Kidney (tissue), 14 donors: ENCODE measurements around the gene FBXO42. TPM values are rescaled to one million over a fixed set of nuclear protein-coding genes. Genes with fewer than 3 reads are reported as not detected.

Experiments used
- DNase-seq, 5 donors: peaks; one replicate each; pipeline ENCODE4 v3.0.0-alpha.2; 2013 to 2020
- FAIRE-seq: peaks from 2 replicates; lab custom pipeline; 2012; peaks lifted over from hg19 to GRCh38; lab: Jason Lieb, UNC
- H3K27ac ChIP-seq, 2 donors: one replicate each; pipeline ENCODE4 v1.7.0; 2013; ENCODE audit warnings: low read depth in 2 of 2, low read length in 2 of 2, inconsistent platforms in 1 of 2
- H3K27me3 ChIP-seq: one replicate; pipeline ENCODE4 v1.7.1; 2013; ENCODE audit warnings: low read length, inconsistent platforms; ENCODE audit not compliant: control insufficient read depth, insufficient read depth
- H3K36me3 ChIP-seq, 3 donors: one replicate each; pipeline versions ENCODE4 v1.7.0 to v1.7.1; 2013; ENCODE audit warnings: low read length in 3 of 3, control low read depth in 1 of 3, inconsistent platforms in 1 of 3; ENCODE audit not compliant: insufficient read depth in 3 of 3, control insufficient read depth in 2 of 3
- H3K4me1 ChIP-seq, 3 donors: one replicate each; pipeline versions ENCODE4 v1.7.0 to v1.7.1; 2013; ENCODE audit warnings: low read length in 3 of 3, inconsistent platforms in 1 of 3, low read depth in 1 of 3; ENCODE audit not compliant: control insufficient read depth in 2 of 3, insufficient read depth in 2 of 3
- H3K4me3 ChIP-seq, 3 donors: one replicate each; pipeline versions ENCODE4 v1.7.0 to v1.8.1; 2013; ENCODE audit warnings: low read length in 3 of 3, control low read depth in 1 of 3, inconsistent platforms in 1 of 3
- H3K9ac ChIP-seq, 3 donors: one replicate each; pipeline versions ENCODE4 v1.7.0 to v1.7.1; 2013; ENCODE audit warnings: low read length in 3 of 3, control low read depth in 1 of 3, inconsistent platforms in 1 of 3
- H3K9me3 ChIP-seq, 3 donors: one replicate each; pipeline versions ENCODE4 v1.7.0 to v1.7.1; 2013; ENCODE audit warnings: low read length in 3 of 3, control low read depth in 1 of 3, inconsistent platforms in 1 of 3; ENCODE audit not compliant: control insufficient read depth in 2 of 3, insufficient read depth in 1 of 3
- CTCF ChIP-seq: IDR thresholded peaks from 3 replicates; pipeline ENCODE4 v1.5.1; 2012; ENCODE audit warnings: mild to moderate bottlenecking, moderate library complexity, borderline replicate concordance; ENCODE audit not compliant: insufficient read depth; ENCODE audit errors: extremely low read depth
- intact Hi-C: fragments of 100-400 bp; cut with DNase I; formaldehyde crosslinking; loops from one replicate; pipeline ENCODE4 v1.11.1; 2022
- polyA plus RNA-seq: library from polyadenylated mRNA; stranded (reverse); fragments of 350-450 nt; fragmentation: Illumina TruSeq; extraction: RNeasy Lipid Tissue Mini Kit (QIAGEN cat#74804); gene quantifications from one replicate; pipeline ENCODE4 v1.2.3, GENCODE V29; 2014; ENCODE audit warnings: low read depth, low replicate concordance; ENCODE audit not compliant: insufficient read depth
- total RNA-seq: library from RNA; stranded (reverse); fragmentation: NEBNext Ultra II Directional; extraction: Animal tissue kit (Norgen Biotek cat#: 25700); gene quantifications from one replicate; pipeline ENCODE4 v1.2.1, GENCODE V29; 2021
- donor health status: control.
- donor health status: control.
- donor health status: control.
- donor health status: control.
- donor health status: control.
- donor health status: DM: yes; HTN: yes; CAD: no.
- donor health status: Normal renal cell carcinoma (clear cell type).

The FBXO42 gene
- total and polyA plus RNA-seq, 2 donors from 2014 or later, result 14.1 to 22.1 TPM

DNA sequence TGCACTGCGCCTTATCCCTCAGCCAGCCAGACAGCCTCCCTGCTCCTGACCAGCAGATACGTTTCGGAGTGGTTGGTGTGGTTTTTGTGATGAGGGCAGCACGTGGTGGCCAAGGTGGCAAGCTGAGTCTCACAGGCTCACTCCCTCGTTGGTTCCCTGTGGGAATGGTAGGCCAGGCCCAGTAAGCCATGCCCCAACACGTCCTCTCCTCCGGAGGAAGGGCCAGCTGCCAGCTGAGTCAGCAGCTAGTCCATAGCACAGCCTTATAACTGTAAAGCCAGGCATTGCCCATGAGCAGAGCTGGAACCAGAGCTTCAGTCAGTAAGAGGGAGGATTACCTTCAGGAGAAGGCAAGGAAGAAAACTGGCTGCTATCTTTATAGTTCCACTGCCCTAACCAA lies 44.3 kb upstream of the FBXO42 start:
- H3K9ac ChIP-seq, result no peak overlapping the region
- H3K4me1 ChIP-seq, result peaks cover 0 to 18% (median 11%) of the 10 kb centered on the region in 3 donors
- DNase-seq (no peak), FAIRE-seq (no peak)
- no peaks in the 10 kb centered on the region for H3K27me3 ChIP-seq
- peaks cover 0 to 30% (median 13%) of the 10 kb centered on the region in 3 donors for H3K36me3 ChIP-seq
- intact Hi-C loops, result no loop called here
- H3K4me3 ChIP-seq, result no peak overlapping the region
- H3K9me3 ChIP-seq, result no peaks in the 10 kb centered on the region
- H3K27ac ChIP-seq, result no peak overlapping the region
- no peak for TF ChIP-seq CTCF

GRCh38 chr1:16394977-16395376 lies 42.7 kb upstream of the FBXO42 start:
- DNase-seq (no peak), FAIRE-seq (no peak)
- Histone ChIP-seq H3K27ac (no peak overlapping the region), H3K9ac (no peak overlapping the region), H3K4me3 (no peak overlapping the region), H3K36me3 (peaks cover 0 to 30% (median 13%) of the 10 kb centered on the region in 3 donors), H3K9me3 (no peaks in the 10 kb centered on the region), H3K27me3 (no peaks in the 10 kb centered on the region), H3K4me1 (peaks cover 0 to 22% (median 16%) of the 10 kb centered on the region in 3 donors)
- intact Hi-C loops, result no loop called here
- TF ChIP-seq CTCF, result no peak

- no peaks in the 10 kb centered on the region for H3K27me3 ChIP-seq
- H3K36me3 ChIP-seq, result peaks cover 0 to 30% (median 13%) of the 10 kb centered on the region in 3 donors
- intact Hi-C loops, result no loop called here
- DNase-seq, result no peak
- H3K27ac ChIP-seq, result no peak overlapping the region
- FAIRE-seq, result no peak
- H3K9me3 ChIP-seq, result no peaks in the 10 kb centered on the region
- no peak for TF ChIP-seq CTCF
- H3K9ac ChIP-seq, result no peak overlapping the region
- no peak overlapping the region for H3K4me3 ChIP-seq
- peaks cover 0 to 22% (median 19%) of the 10 kb centered on the region in 3 donors for H3K4me1 ChIP-seq
Observed at GRCh38 chr1:16393570-16394521, 41.6 kb upstream of the FBXO42 start.
